AG09309 (cell line): ENCODE results near the gene RTL10.

Source experiments
- DNase-seq: peaks from one replicate; pipeline ENCODE4 v3.0.0-alpha.2; 2010; ENCODE audit warnings: low read depth
- H3K4me3 ChIP-seq: 2 replicates; pipeline ENCODE4 v1.5.1; 2011; ENCODE audit warnings: mild to moderate bottlenecking, low read depth, low read length, moderate library complexity; ENCODE audit not compliant: control insufficient read depth
- CTCF ChIP-seq: IDR thresholded peaks from 2 replicates; pipeline ENCODE4 v1.5.1; 2011; ENCODE audit warnings: mild to moderate bottlenecking, low read depth, low read length, inconsistent platforms; ENCODE audit not compliant: insufficient read depth, control insufficient read depth; ENCODE audit errors: missing control alignments

The RTL10 gene

GRCh38 chr22:19821523-19822300, 33.0 kb downstream of the RTL10 start:
- H3K4me3 ChIP-seq, result no peak overlapping the region
- no peak for DNase-seq
- TF ChIP-seq CTCF, result no peak

GRCh38 chr22:19820880-19821522, 33.7 kb downstream of the RTL10 start:
- TF ChIP-seq CTCF, result no peak
- no peak overlapping the region for H3K4me3 ChIP-seq
- no peak for DNase-seq

GRCh38 chr22:19819911-19820879, 34.5 kb downstream of the RTL10 start:
- H3K4me3 ChIP-seq, result no peak overlapping the region
- TF ChIP-seq CTCF, result no peak
- no peak for DNase-seq

GRCh38 chr22:19819208-19819910, 35.3 kb downstream of the RTL10 start:
- no peak for DNase-seq
- H3K4me3 ChIP-seq, result no peak overlapping the region
- no peak for TF ChIP-seq CTCF

- DNase-seq, result no peak
- TF ChIP-seq CTCF, result no peak
- H3K4me3 ChIP-seq, result no peak overlapping the region
Measured at GRCh38 chr22:19818324-19819207, 36.1 kb downstream of the RTL10 start.
